H1 (cell line): Measurements from ENCODE around the gene NAGLU. TPM values are rescaled to one million over a fixed set of nuclear protein-coding genes. Genes with fewer than 3 reads are reported as not detected.
A peak's percentile ranks its signal among the peaks of the same experiment; 100 is the strongest.
"Not testable (repeated sequence)": the region's sequence is repeated elsewhere in the genome, so short reads cannot be mapped to it uniquely, and the experiment has no call there.

Experiments
- CTCF ChIA-PET: fragments of 300-600 bp; sonication (Branson Sonifier 250); formaldehyde crosslinking; loops from one replicate; lab custom pipeline; 2021; ENCODE audit not compliant: partially characterized antibody; lab: Charles Lee
- POLR2A ChIA-PET: fragments of 300-600 bp; sonication (Branson Sonifier 250); formaldehyde crosslinking; loops from one replicate; lab custom pipeline; 2021; ENCODE audit warnings: inconsistent platforms; ENCODE audit not compliant: partially characterized antibody; lab: Charles Lee
- DNase-seq, 2 experiments: peaks; one replicate each; pipeline versions ENCODE4 v3.0.0 to v3.0.0-alpha.2; 2010 to 2022; ENCODE audit warnings: low spot score in 2 of 2, low read depth in 1 of 2, mixed read lengths in 1 of 2
- FAIRE-seq: peaks from 2 replicates; lab custom pipeline; 2011; peaks lifted over from hg19 to GRCh38; lab: Jason Lieb, UNC
- H2AFZ ChIP-seq: 2 replicates; pipeline ENCODE4 v1.8.1; 2012; ENCODE audit warnings: low read length, inconsistent platforms
- H2AK5ac ChIP-seq: 2 replicates; pipeline ENCODE4 v1.6.1; 2013; ENCODE audit warnings: low read depth, low read length
- H2BK120ac ChIP-seq: replicated peaks from 2 replicates; pipeline ENCODE3; 2013; ENCODE audit warnings: low read depth, low read length, inconsistent platforms
- H2BK12ac ChIP-seq: 2 replicates; pipeline ENCODE4 v1.6.1; 2013; ENCODE audit warnings: low read depth, low read length
- H2BK15ac ChIP-seq: 2 replicates; pipeline ENCODE4 v1.6.1; 2013; ENCODE audit warnings: low read length
- H2BK20ac ChIP-seq: 2 replicates; pipeline ENCODE4 v1.6.1; 2013; ENCODE audit warnings: low read length
- H2BK5ac ChIP-seq: 2 replicates; pipeline ENCODE4 v1.6.1; 2013; ENCODE audit warnings: low read depth, low read length
- H3K14ac ChIP-seq: 2 replicates; pipeline ENCODE4 v1.6.1; 2013; ENCODE audit warnings: inconsistent platforms; ENCODE audit not compliant: insufficient read length
- H3K18ac ChIP-seq: 2 replicates; pipeline ENCODE4 v1.6.1; 2013; ENCODE audit warnings: low read length; ENCODE audit errors: extremely low read depth
- H3K23ac ChIP-seq: 2 replicates; pipeline ENCODE4 v1.6.1; 2013; ENCODE audit warnings: inconsistent platforms; ENCODE audit not compliant: insufficient read length
- H3K23me2 ChIP-seq: 2 replicates; pipeline ENCODE4 v1.6.1; 2013; ENCODE audit warnings: low read depth, low read length
- H3K27ac ChIP-seq: 2 replicates; pipeline ENCODE4 v1.6.1; 2011; ENCODE audit warnings: low read depth, low read length, inconsistent platforms
- H3K27me3 ChIP-seq, 4 experiments: replicated peaks in 1 of 4; 1 replicate in 1 of 4; 2 replicates in 3 of 4; pipeline versions ENCODE4 v1.6.1 to v1.8.1; 2011 to 2013; ENCODE audit warnings: low read length in 3 of 4, mild to moderate bottlenecking in 3 of 4, inconsistent platforms in 2 of 4, mixed read lengths in 2 of 4, moderate library complexity in 1 of 4; ENCODE audit not compliant: control insufficient read depth in 3 of 4, insufficient read depth in 3 of 4; ENCODE audit errors: extremely low read depth in 1 of 4
- H3K36me3 ChIP-seq, 4 experiments: 2 replicates each; pipeline versions ENCODE4 v1.6.1 to v1.8.1; 2011 to 2013; ENCODE audit warnings: mild to moderate bottlenecking in 4 of 4, low read length in 3 of 4, moderate library complexity in 2 of 4, control low read depth in 1 of 4, inconsistent platforms in 1 of 4; ENCODE audit not compliant: insufficient read depth in 4 of 4, control insufficient read depth in 2 of 4
- H3K4ac ChIP-seq: replicated peaks from 2 replicates; pipeline ENCODE3; 2013; ENCODE audit warnings: low read length, low read depth, mixed read lengths, inconsistent platforms; ENCODE audit not compliant: insufficient read length
- H3K4me1 ChIP-seq, 4 experiments: replicated peaks in 1 of 4; 1 replicate in 1 of 4; 2 replicates in 3 of 4; pipeline versions ENCODE4 v1.6.1 to v1.8.1; 2011 to 2013; ENCODE audit warnings: low read length in 3 of 4, inconsistent platforms in 2 of 4, mixed read lengths in 1 of 4; ENCODE audit not compliant: insufficient read depth in 4 of 4, control insufficient read depth in 3 of 4
- H3K4me2 ChIP-seq, 2 experiments: 2 replicates each; pipeline versions ENCODE4 v1.6.1 to v1.8.1; 2011 to 2013; ENCODE audit warnings: low read depth in 2 of 2, low read length in 2 of 2, control low read depth in 1 of 2, inconsistent platforms in 1 of 2, mild to moderate bottlenecking in 1 of 2; ENCODE audit not compliant: insufficient read depth in 1 of 2
- H3K4me3 ChIP-seq, 4 experiments: fragments of 200-600, 300-600 bp in 1 of 4; sonication (generic), shearing (Covaris generic), sonication (Bioruptor Twin) in 1 of 4; 2 replicates each; pipeline versions ENCODE4 v1.5.1 to v1.8.1; 2011 to 2016; ENCODE audit warnings: low read length in 4 of 4, low read depth in 3 of 4, control low read depth in 2 of 4, inconsistent platforms in 2 of 4, mild to moderate bottlenecking in 2 of 4, mixed read lengths in 1 of 4, moderate library complexity in 1 of 4; ENCODE audit not compliant: insufficient read depth in 2 of 4; ENCODE audit errors: extremely low read depth in 1 of 4
- H3K56ac ChIP-seq: replicated peaks from 2 replicates; pipeline ENCODE3; 2013; ENCODE audit warnings: low read depth, mild to moderate bottlenecking, mixed read lengths, low read length, inconsistent platforms; ENCODE audit not compliant: insufficient read length
- H3K79me1 ChIP-seq: 2 replicates; pipeline ENCODE4 v1.6.1; 2013; ENCODE audit warnings: low read depth, low read length, control low read depth
- H3K79me2 ChIP-seq, 2 experiments: 2 replicates each; pipeline versions ENCODE4 v1.6.1 to v1.8.1; 2012 to 2013; ENCODE audit warnings: low read length in 2 of 2, mild to moderate bottlenecking in 2 of 2, inconsistent platforms in 1 of 2; ENCODE audit not compliant: insufficient read depth in 2 of 2, control insufficient read depth in 1 of 2
- H3K9ac ChIP-seq, 4 experiments: replicated peaks in 1 of 4; 1 replicate in 1 of 4; 2 replicates in 3 of 4; pipeline versions ENCODE4 v1.6.1 to v1.8.1; 2011 to 2013; ENCODE audit warnings: low read depth in 3 of 4, low read length in 3 of 4, control low read depth in 2 of 4, mild to moderate bottlenecking in 2 of 4, moderate library complexity in 2 of 4, inconsistent platforms in 1 of 4; ENCODE audit errors: extremely low read depth in 1 of 4
- H3K9me3 ChIP-seq, 2 experiments: 2 replicates each; pipeline versions ENCODE4 v1.6.1 to v1.8.1; 2012 to 2013; ENCODE audit warnings: mild to moderate bottlenecking in 2 of 2, moderate library complexity in 2 of 2, control low read depth in 1 of 2, inconsistent platforms in 1 of 2, low read depth in 1 of 2, low read length in 1 of 2, mixed read lengths in 1 of 2; ENCODE audit not compliant: insufficient read depth in 2 of 2
- H4K20me1 ChIP-seq, 2 experiments: replicated peaks in 1 of 2; 2 replicates each; pipeline versions ENCODE3 to v1.8.1; 2011 to 2013; ENCODE audit warnings: inconsistent platforms in 2 of 2, low read length in 2 of 2, mild to moderate bottlenecking in 1 of 2; ENCODE audit not compliant: insufficient read depth in 2 of 2, control insufficient read depth in 1 of 2
- H4K5ac ChIP-seq: 2 replicates; pipeline ENCODE4 v1.6.1; 2013; ENCODE audit warnings: low read length, low read depth, mixed read lengths, inconsistent platforms; ENCODE audit not compliant: insufficient read length
- H4K8ac ChIP-seq: 2 replicates; pipeline ENCODE4 v1.8.0; 2013; ENCODE audit warnings: mild to moderate bottlenecking, moderate library complexity, low read length, inconsistent platforms; ENCODE audit not compliant: insufficient read depth; ENCODE audit errors: extremely low read depth
- H4K91ac ChIP-seq: replicated peaks from 2 replicates; pipeline ENCODE3; 2013; ENCODE audit warnings: low read length, mixed read lengths, inconsistent platforms; ENCODE audit not compliant: insufficient read length
- WGBS, 2 experiments: shearing (Covaris generic) in 1 of 2; methylation state at CpG; one replicate each; pipeline versions ENCODE4 v1.1.6 to v1.1.7; 2013 to 2015; ENCODE audit warnings: low lambda C conversion rate in 2 of 2, mixed read lengths in 2 of 2, inconsistent platforms in 1 of 2, low coverage in 1 of 2, missing lambda C conversion rate in 1 of 2; ENCODE audit not compliant: insufficient replicate concordance in 2 of 2, insufficient coverage in 1 of 2, insufficient read length in 1 of 2; ENCODE audit errors: extremely low coverage in 1 of 2, missing lambda C conversion rate in 1 of 2; 5-methylcytosine and 5-hydroxymethylcytosine counted together
- polyA plus RNA-seq, 7 experiments: library from polyadenylated mRNA; depleted of rRNA in 3 of 7; stranded (reverse) in 5 of 7; unstranded in 2 of 7; fragments of >200 nt in 5 of 7; fragments of 200-250 nt in 2 of 7; gene quantifications; 1 replicate in 5 of 7; 2 replicates in 1 of 7; 4 replicates in 1 of 7; pipeline versions ENCODE4 v1.2.1 to v1.2.3, GENCODE V29; 2011 to 2013; ENCODE audit warnings: missing spikeins in 2 of 7, mixed read lengths in 2 of 7
- total RNA-seq: library from RNA; stranded (reverse); fragmentation: NEBNext Ultra II Directional; extraction: Animal tissue kit (Norgen Biotek cat#: 25700); gene quantifications from 2 replicates; pipeline ENCODE4 v1.2.1, GENCODE V29; 2021

Gene NAGLU
- total and polyA plus RNA-seq, 2 of the 8 experiments (the other 6 are each of a cell fraction or from before 2014, with no cell fraction given) = 21.3 to 21.6 TPM

GRCh38 chr17:42545755-42546505 is 9.9 kb downstream of the NAGLU start:
- not testable (repeated sequence) for H3K4ac ChIP-seq, H4K20me1 ChIP-seq, H3K27ac ChIP-seq, H3K4me2 ChIP-seq, H3K79me2 ChIP-seq, H2AK5ac ChIP-seq, DNase-seq, H2AFZ ChIP-seq, H3K18ac ChIP-seq, H3K27me3 ChIP-seq, H2BK5ac ChIP-seq, H2BK15ac ChIP-seq, H2BK120ac ChIP-seq, H3K56ac ChIP-seq, H3K9me3 ChIP-seq, H4K5ac ChIP-seq, H3K14ac ChIP-seq, H3K4me1 ChIP-seq, H3K23me2 ChIP-seq, H3K79me1 ChIP-seq, H4K8ac ChIP-seq, H2BK12ac ChIP-seq, H3K23ac ChIP-seq, H3K9ac ChIP-seq, H4K91ac ChIP-seq, H2BK20ac ChIP-seq, H3K4me3 ChIP-seq
- peak; percentile 78 for FAIRE-seq
- CTCF ChIA-PET = interaction anchor here (1.3 kb wide), 1 partner anchor 12 kb away, joined by 6 read pairs; no protein-coding TSS in a partner anchor
- H3K36me3 ChIP-seq = peaks cover 0 to 12% (median 5%) of the 10 kb centered on the region in 4 experiments; a peak in 4 of 8 replicates
- WGBS, 2 experiments = 90% methylated on average over 9 of the region's 9 CpGs; no CpG with 5 or more reads in 1 of the 2 experiments
- POLR2A ChIA-PET = interaction anchor here (0.7 to 4.3 kb wide), 3 partner anchors 9 to 770 kb away, joined by 3 to 43 read pairs (median 3); partner anchors contain the start of gene NAGLU
